ENCODE measurements around the gene MYO5A. TPM values are rescaled to one million over a fixed set of nuclear protein-coding genes. Genes with fewer than 3 reads are reported as not detected.

MYO5A gene
- total RNA-seq, 3 donors from 2014 or later, result 4.1 to 26.7 (median 12.6) TPM

- H3K4me1 ChIP-seq (ENCODE audit: low read depth), result no peaks in the 10 kb centered on the region
- no peaks in the 10 kb centered on the region for H3K9me3 ChIP-seq
- intact Hi-C loops (cut with DNase I, micrococcal nuclease), result no loop called here
- DNase-seq, result no peak
- H3K4me3 ChIP-seq, result no peak overlapping the region
- ATAC-seq, result no peak
- no peak for TF ChIP-seq CTCF (IDR thresholded peaks at IDR 0.05)
- no peaks in the 10 kb centered on the region for H3K36me3 ChIP-seq (ENCODE audit: low read depth)
Measured at GRCh38 chr15:52369455-52369854, 159.2 kb downstream of the MYO5A start.

- H3K9me3 ChIP-seq, result no peaks in the 10 kb centered on the region
- no peak for TF ChIP-seq CTCF (IDR thresholded peaks at IDR 0.05)
- DNase-seq (no peak), ATAC-seq (no peak)
- no peaks in the 10 kb centered on the region for H3K4me1 ChIP-seq (ENCODE audit: low read depth)
- intact Hi-C loops (cut with DNase I, micrococcal nuclease), result no loop called here
- no peaks in the 10 kb centered on the region for H3K36me3 ChIP-seq (ENCODE audit: low read depth)
- H3K4me3 ChIP-seq, result no peak overlapping the region
Measured at GRCh38 chr15:52369030-52369429, 159.7 kb downstream of the MYO5A start.

- H3K36me3 ChIP-seq (ENCODE audit: low read depth), result no peaks in the 10 kb centered on the region
- no peak for DNase-seq
- H3K9me3 ChIP-seq, result no peaks in the 10 kb centered on the region
- intact Hi-C loops (cut with DNase I, micrococcal nuclease), result no loop called here
- TF ChIP-seq CTCF (IDR thresholded peaks at IDR 0.05), result no peak
- H3K4me3 ChIP-seq, result no peak overlapping the region
- no peaks in the 10 kb centered on the region for H3K4me1 ChIP-seq (ENCODE audit: low read depth)
- no peak for ATAC-seq
Measured at GRCh38 chr15:52368402-52368801, 160.3 kb downstream of the MYO5A start.

- Histone ChIP-seq H3K36me3 (ENCODE audit: low read depth) (no peaks in the 10 kb centered on the region), H3K4me1 (ENCODE audit: low read depth) (peaks cover 10% of the 10 kb centered on the region), H3K9me3 (no peaks in the 10 kb centered on the region), H3K4me3 (no peak overlapping the region)
- no peak for TF ChIP-seq CTCF (IDR thresholded peaks at IDR 0.05)
- intact Hi-C loops (cut with DNase I, micrococcal nuclease), result no loop called here
- no peak for DNase-seq
- ATAC-seq, result no peak
Measured at GRCh38 chr15:52362497-52362896, 166.2 kb downstream of the MYO5A start.

GRCh38 chr15:52361975-52362494, 166.6 kb downstream of the MYO5A start:
- no peak for ATAC-seq
- Histone ChIP-seq H3K36me3 (ENCODE audit: low read depth) (no peaks in the 10 kb centered on the region), H3K4me3 (no peak overlapping the region), H3K9me3 (no peaks in the 10 kb centered on the region), H3K4me1 (ENCODE audit: low read depth) (peaks cover 10% of the 10 kb centered on the region)
- intact Hi-C loops (cut with DNase I, micrococcal nuclease), result no loop called here
- DNase-seq, result no peak
- TF ChIP-seq CTCF (IDR thresholded peaks at IDR 0.05), result no peak

GRCh38 chr15:52361494-52361893, 167.2 kb downstream of the MYO5A start:
- peaks cover 10% of the 10 kb centered on the region for H3K4me1 ChIP-seq (ENCODE audit: low read depth)
- TF ChIP-seq CTCF (IDR thresholded peaks at IDR 0.05), result no peak
- DNase-seq (no peak), ATAC-seq (no peak)
- intact Hi-C loops (cut with DNase I, micrococcal nuclease), result no loop called here
- H3K36me3 ChIP-seq (ENCODE audit: low read depth), result no peaks in the 10 kb centered on the region
- no peaks in the 10 kb centered on the region for H3K9me3 ChIP-seq
- H3K4me3 ChIP-seq, result no peak overlapping the region

All from mucosa of descending colon (tissue), 3 donors.